Measurements from ENCODE around the gene CCNL2.

DNA sequence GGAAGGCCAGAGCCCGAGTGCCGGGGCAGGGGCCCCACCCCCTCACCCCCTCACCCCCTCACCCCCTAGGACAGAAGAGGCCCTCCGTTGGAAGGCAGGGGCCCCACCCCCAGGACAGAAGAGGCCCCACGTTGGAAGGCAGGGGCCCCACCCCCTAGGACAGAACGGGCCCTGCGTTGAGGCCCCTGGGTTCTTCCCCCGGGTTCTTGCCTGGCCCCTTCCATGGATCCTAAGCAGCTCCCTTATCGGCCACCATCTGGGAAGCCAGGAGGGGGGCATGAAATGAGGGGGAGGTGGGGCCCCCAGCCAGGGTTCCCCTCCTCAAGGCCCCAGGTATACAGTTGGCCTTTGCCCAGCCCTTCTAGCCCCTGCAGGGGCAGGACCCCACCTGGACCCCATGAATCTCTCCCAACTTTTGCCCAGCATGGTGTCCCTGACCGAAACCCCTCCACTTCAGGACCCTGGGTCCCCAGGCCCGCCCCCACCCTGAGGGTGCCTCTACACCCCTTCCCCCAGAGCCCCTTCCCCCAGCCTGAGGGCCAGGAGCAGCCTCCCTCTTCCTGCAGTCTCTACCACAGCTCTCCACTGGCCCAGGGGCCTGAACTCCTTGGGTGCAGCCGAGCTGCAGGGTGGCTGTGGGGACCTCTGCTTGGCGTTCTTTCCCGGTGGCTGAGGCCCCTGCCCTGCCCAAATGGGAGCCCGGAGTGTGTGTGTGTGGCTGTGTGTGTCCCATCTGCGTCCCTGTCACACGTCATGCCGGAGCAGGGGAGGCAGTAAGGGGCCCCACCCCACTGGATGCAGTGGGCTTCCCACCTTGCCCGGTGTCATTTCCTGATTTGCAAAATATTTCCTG, 32.1 kb upstream of the CCNL2 start:
- TF ChIP-seq, protein P1, sequence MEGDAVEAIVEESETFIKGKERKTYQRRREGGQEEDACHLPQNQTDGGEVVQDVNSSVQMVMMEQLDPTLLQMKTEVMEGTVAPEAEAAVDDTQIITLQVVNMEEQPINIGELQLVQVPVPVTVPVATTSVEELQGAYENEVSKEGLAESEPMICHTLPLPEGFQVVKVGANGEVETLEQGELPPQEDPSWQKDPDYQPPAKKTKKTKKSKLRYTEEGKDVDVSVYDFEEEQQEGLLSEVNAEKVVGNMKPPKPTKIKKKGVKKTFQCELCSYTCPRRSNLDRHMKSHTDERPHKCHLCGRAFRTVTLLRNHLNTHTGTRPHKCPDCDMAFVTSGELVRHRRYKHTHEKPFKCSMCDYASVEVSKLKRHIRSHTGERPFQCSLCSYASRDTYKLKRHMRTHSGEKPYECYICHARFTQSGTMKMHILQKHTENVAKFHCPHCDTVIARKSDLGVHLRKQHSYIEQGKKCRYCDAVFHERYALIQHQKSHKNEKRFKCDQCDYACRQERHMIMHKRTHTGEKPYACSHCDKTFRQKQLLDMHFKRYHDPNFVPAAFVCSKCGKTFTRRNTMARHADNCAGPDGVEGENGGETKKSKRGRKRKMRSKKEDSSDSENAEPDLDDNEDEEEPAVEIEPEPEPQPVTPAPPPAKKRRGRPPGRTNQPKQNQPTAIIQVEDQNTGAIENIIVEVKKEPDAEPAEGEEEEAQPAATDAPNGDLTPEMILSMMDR (IDR thresholded peaks at IDR 0.05; ENCODE audit: poor library complexity), result no peak
- TF ChIP-seq EZH2 (IDR thresholded peaks at IDR 0.05; ENCODE audit: borderline replicate concordance) (no peak), EZH2phosphoT487 (IDR thresholded peaks at IDR 0.05; ENCODE audit: low read depth, severe bottlenecking, unreplicated experiment) (no peak)

Data from hepatocyte (in vitro differentiated cells).